Motor neuron (in vitro differentiated cells): Measurements from ENCODE around the gene NAP1L4. TPM values are rescaled to one million over a fixed set of nuclear protein-coding genes. Genes with fewer than 3 reads are reported as not detected.
"Not testable (repeated sequence)": the region's sequence is repeated elsewhere in the genome, so short reads cannot be mapped to it uniquely, and the experiment has no call there.

ENCODE experiments used
- ATAC-seq, 8 experiments: fragments of 200-7000 bp; cut with Tn5 transposase; replicated peaks in 6 of 8; 2 replicates each; pipeline ENCODE4 v1.8.0; 2021; ENCODE audit warnings: mild to moderate bottlenecking in 8 of 8, moderate library complexity in 8 of 8
- H3K27ac ChIP-seq, 2 donors: fragments of 250-450 bp; sonication (Bioruptor Pico); 2 replicates each; pipeline ENCODE4 v1.9.0; 2021; ENCODE audit warnings: antibody characterized with exemption in 2 of 2, mild to moderate bottlenecking in 2 of 2, moderate library complexity in 1 of 2
- H3K4me1 ChIP-seq, 2 donors: fragments of 250-450 bp; sonication (Bioruptor Pico); replicated peaks in 1 of 2; 2 replicates each; pipeline ENCODE4 v1.6.1; 2021; ENCODE audit warnings: antibody characterized with exemption in 2 of 2, mild to moderate bottlenecking in 2 of 2, moderate library complexity in 1 of 2
- H3K4me3 ChIP-seq, 5 donors: fragments of 250-450 bp; sonication (Bioruptor Pico); 2 replicates each; pipeline ENCODE4 v1.9.0; 2021; ENCODE audit warnings: antibody characterized with exemption in 5 of 5, mild to moderate bottlenecking in 5 of 5, moderate library complexity in 4 of 5
- WGBS, 10 experiments: fragments of 450-650 bp; shearing (Covaris generic); methylation state at CpG; one replicate each; pipeline ENCODE4 v1.0.0; 2022; 5-methylcytosine and 5-hydroxymethylcytosine counted together
- in situ Hi-C, 9 experiments: fragments of 400-800 bp; cut with MboI; loops; one replicate each; pipeline ENCODE4 v1.15.0; 2021; ENCODE audit warnings: low sequenced_read_pairs in 9 of 9, low pct_unique_long_range_greater_than_20kb in 2 of 9; ENCODE audit not compliant: unreplicated experiment in 9 of 9
- total RNA-seq, 8 experiments: library from RNA; unstranded; fragments of 300-600 nt; gene quantifications; 2 replicates each; pipeline versions ENCODE4 v1.2.3 to v1.2.4, GENCODE V29; 2022

NAP1L4 gene
- total RNA-seq, 8 experiments from 2014 or later: 92.6 to 166 (median 122) TPM

DNA sequence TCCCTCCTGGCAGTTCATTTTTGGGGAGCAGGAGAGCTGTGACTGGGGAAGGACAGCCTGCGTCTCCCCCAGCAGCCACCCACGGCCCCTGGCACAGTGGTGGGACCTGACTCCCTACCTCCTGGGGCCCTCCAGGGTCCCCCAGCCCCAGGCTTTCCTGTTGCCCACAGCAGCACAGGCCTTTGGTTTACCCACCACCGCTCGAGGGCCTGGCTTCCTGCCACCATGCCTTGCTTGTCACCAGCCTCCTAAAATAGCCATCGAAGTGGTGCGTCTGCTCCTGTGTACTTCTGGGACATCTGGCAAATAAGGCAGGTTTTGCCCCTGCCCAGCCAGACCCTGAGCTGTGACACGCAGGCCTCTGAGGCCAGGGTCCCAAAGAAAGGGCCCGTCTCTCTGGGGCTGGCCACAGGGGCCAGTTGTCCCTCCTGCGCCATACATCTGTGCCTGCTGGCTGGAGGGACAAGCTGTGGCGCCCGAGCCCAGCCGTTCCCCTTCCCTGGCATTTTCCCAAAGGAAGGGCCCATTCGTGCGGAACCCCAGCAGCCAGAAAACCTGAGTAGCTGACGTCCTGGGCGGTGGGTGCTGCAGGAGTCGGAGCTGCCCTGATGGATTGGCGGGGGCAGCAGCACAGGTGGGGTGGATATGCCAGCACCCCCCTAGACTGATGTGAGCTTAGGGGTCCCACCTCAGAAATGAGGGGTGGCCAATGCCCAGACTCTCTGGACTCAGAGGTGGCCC, 77.5 kb downstream of the NAP1L4 start:
- no peak for ATAC-seq
- WGBS, 10 experiments: 60 to 100% (median 86%) methylated on average over 2 to 7 of the region's 18 CpGs; no CpG with 5 or more reads in 6 of the 10 experiments
- Histone ChIP-seq H3K27ac (no peak overlapping the region), H3K4me1 (peaks cover 0 to 6% of the 10 kb centered on the region in 2 donors), H3K4me3 (no peak overlapping the region)
- in situ Hi-C loops: no loop called here

DNA sequence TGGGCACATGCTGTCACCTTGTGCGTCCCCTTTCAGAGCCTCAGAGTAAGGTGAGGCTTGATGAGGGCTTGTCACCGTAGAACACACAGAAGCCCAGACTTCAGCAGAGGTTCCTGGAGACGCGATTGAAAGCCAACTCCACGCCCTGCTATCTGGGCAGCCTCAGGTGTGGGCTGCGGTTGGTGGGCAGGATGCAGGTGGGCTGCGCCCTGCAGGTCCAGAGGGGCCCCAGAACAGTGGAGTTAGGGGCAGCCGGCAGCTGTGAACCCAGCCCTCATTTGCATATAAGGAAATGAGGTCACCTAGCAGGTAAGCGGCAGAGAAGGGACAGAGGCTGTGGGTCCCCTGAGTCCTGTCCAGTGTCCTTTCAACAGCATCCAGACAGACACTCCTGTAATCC, 78.4 kb downstream of the NAP1L4 start:
- H3K27ac ChIP-seq: no peak overlapping the region
- in situ Hi-C loops: no loop called here

GRCh38 chr11:2913019-2913431, 79.1 kb downstream of the NAP1L4 start:
- Histone ChIP-seq H3K27ac (no peak overlapping the region), H3K4me1 (peaks cover 3 to 6% of the 10 kb centered on the region in 2 donors), H3K4me3 (no peak overlapping the region)
- 68 to 90% (median 75%) methylated on average over 1 to 8 of the region's 13 CpGs; no CpG with 5 or more reads in 6 of the 10 experiments for WGBS, 10 experiments
- in situ Hi-C loops: no loop called here
- peak; percentile 6 to 52 (median 34) for ATAC-seq

More for the DNA sequence above, 78.4 kb downstream of the NAP1L4 start:
- ATAC-seq: no peak
- no peak overlapping the region for H3K4me3 ChIP-seq
- peaks cover 3 to 6% of the 10 kb centered on the region in 2 donors for H3K4me1 ChIP-seq
- WGBS, 10 experiments: 86 to 100% (median 88%) methylated on average over 1 to 3 of the region's 9 CpGs; no CpG with 5 or more reads in 6 of the 10 experiments

DNA sequence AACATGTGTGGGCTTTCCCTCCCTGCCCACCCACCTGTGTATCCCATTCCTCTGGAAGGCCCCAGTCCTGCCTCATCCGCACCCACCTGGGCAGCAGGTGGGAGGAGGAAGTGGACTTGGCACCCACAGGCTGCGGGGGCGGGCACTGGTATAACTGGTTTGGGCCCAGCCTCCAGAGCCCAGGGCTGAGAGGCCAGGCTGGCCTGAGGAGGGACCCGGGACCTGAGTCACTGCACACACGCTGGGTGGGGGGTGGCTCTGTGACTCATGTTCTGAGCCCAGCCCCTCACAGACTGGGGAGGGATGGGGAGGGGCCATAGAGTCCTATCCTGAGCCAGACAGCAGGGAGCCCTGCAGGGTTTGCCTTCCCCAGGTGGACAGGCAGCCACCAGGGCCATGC, 79.6 kb downstream of the NAP1L4 start:
- in situ Hi-C loops: no loop called here

DNA sequence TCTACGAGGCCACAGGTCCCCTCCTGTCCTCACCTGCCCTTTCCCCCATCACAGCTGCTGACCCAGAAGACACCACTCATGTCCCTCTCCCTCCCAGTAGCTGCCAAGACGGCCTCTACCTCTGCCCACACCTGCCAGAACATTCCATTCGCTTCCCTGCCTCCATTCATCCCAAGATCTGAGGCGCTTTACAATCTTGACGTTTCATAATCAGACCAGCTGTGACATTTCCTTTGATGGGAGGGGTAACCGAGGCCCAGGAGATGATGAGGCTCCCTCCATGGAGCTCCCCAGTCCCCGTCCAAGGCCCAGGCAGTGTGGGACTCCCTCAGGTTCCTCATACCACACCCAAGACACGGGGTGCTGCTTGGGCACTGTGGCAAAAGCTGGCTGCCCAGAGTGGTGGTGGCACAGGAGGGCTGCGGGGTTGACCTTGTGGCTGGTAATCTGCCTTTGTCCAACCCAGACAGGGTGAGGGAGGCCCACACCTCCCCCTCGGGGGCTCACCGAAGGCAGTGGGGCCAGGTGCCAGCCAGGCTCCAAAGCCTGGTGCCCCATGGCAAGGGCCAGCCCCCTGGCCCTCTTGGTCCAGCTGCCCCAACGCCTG, 80.2 kb downstream of the NAP1L4 start:
- 60 to 92% (median 80%) methylated on average over 1 to 5 of the region's 12 CpGs; no CpG with 5 or more reads in 5 of the 10 experiments for WGBS, 10 experiments
- Histone ChIP-seq H3K4me3 (no peak overlapping the region), H3K4me1 (peaks cover 3 to 6% of the 10 kb centered on the region in 2 donors), H3K27ac (no peak overlapping the region)
- in situ Hi-C loops: no loop called here
- no peak for ATAC-seq

More for the DNA sequence above, 79.6 kb downstream of the NAP1L4 start:
- ATAC-seq: peak; percentile 68 to 95 (median 90)
- H3K4me3 ChIP-seq: no peak overlapping the region
- peaks cover 3 to 6% of the 10 kb centered on the region in 2 donors for H3K4me1 ChIP-seq
- no CpG with 5 or more reads among the region's 5 CpGs for WGBS, 10 experiments
- no peak overlapping the region for H3K27ac ChIP-seq

- ATAC-seq: no peak
- 63 to 100% methylated on average over 1 to 5 of the region's 18 CpGs; no CpG with 5 or more reads in 8 of the 10 experiments for WGBS, 10 experiments
- in situ Hi-C loops: no loop called here
These were observed 80.9 kb downstream of the NAP1L4 start for GRCh38 chr11:2911088-2911784.

DNA sequence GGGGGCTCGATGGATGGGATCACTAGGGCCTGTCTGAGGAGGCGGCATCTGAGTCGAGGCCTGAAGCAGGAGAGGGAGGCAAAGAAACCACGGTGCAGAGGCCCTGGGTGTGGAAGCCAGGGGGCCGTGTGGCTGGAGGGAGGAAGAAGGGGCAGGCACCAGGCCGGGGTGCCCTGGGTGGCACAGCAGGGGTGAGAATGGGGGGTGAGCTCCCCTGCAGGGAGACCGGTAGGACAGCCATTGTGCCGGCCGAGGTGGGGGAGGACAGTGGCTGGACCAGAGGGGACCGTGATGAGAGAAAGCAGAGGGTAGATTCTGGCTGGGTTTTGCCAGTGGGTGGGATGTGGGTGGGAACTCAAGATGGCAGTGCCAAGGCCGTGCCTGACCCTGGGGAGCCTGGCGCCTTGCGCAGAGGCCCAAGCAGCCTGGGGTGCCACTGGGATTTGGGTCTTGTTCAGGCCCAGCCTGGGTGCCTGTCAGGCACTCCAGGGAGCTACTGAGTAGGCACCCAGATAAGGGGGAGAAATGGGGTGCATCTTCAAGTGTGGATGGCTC, 81.7 kb downstream of the NAP1L4 start:
- H3K27ac ChIP-seq: no peak overlapping the region
- ATAC-seq: no peak
- no peak overlapping the region for H3K4me3 ChIP-seq
- peaks cover 3 to 6% of the 10 kb centered on the region in 2 donors for H3K4me1 ChIP-seq
- 80 to 100% (median 100%) methylated on average over 1 to 3 of the region's 13 CpGs; no CpG with 5 or more reads in 6 of the 10 experiments for WGBS, 10 experiments
- in situ Hi-C loops: no loop called here

More at GRCh38 chr11:2911088-2911784, 80.9 kb downstream of the NAP1L4 start:
- Histone ChIP-seq H3K4me3 (no peak overlapping the region), H3K4me1 (peaks cover 3 to 6% of the 10 kb centered on the region in 2 donors), H3K27ac (no peak overlapping the region)

GRCh38 chr11:2909133-2909902, 82.8 kb downstream of the NAP1L4 start:
- in situ Hi-C loops: no loop called here
- Histone ChIP-seq H3K4me3 (no peak overlapping the region), H3K27ac (no peak overlapping the region), H3K4me1 (peaks cover 3 to 10% of the 10 kb centered on the region in 2 donors)
- 66% methylated on average over 9 of the region's 78 CpGs; no CpG with 5 or more reads in 9 of the 10 experiments for WGBS, 10 experiments
- peak in 4 of 8 experiments; percentile 3 to 29 (median 12) for ATAC-seq

DNA sequence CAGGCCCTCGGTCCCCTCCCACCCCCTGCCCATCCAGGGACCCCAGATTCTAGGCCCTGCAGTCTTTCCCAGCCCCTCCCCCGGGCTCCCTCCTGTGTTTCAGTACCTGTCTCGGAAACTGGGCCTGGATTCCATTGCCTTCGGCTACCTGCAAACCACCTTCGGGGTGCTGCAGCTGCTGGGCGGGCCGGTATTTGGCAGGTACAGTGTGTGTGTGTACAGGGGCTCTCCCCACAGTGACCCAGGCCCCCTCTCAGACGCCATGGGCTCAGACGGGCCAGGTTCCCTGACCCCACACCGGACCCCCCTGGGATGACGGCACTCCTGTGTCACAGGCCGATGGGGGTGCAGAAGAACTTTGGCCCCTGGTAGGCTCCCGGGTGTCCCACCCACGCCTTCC, 84.0 kb downstream of the NAP1L4 start:
- H3K4me1 ChIP-seq: peaks cover 3 to 16% of the 10 kb centered on the region in 2 donors
- in situ Hi-C loops: no loop called here
- WGBS, 10 experiments: 100% methylated on average over 1 of the region's 14 CpGs; no CpG with 5 or more reads in 8 of the 10 experiments
- no peak overlapping the region for H3K4me3 ChIP-seq
- no peak overlapping the region for H3K27ac ChIP-seq
- no peak for ATAC-seq

GRCh38 chr11:2905299-2905698, 86.8 kb downstream of the NAP1L4 start:
- in situ Hi-C loops, H3K4me3 ChIP-seq, ATAC-seq, H3K27ac ChIP-seq: not testable (repeated sequence)
- peaks cover 3 to 17% of the 10 kb centered on the region in 2 donors for H3K4me1 ChIP-seq
- WGBS, 10 experiments: 65 to 100% (median 90%) methylated on average over 1 to 5 of the region's 7 CpGs; no CpG with 5 or more reads in 4 of the 10 experiments

- peaks cover under 1 to 17% of the 10 kb centered on the region in 2 donors for H3K4me1 ChIP-seq
- no peak overlapping the region for H3K27ac ChIP-seq
- WGBS, 10 experiments: 39 to 100% (median 70%) methylated on average over 1 to 5 of the region's 21 CpGs; no CpG with 5 or more reads in 1 of the 10 experiments
- in situ Hi-C loops: no loop called here
- no peak overlapping the region for H3K4me3 ChIP-seq
- peak in 2 of 8 experiments; percentile 14 to 32 for ATAC-seq
These were observed 87.7 kb downstream of the NAP1L4 start for GRCh38 chr11:2904153-2905052.
